ENCODE measurements around the gene SLC22A12.

SLC22A12 gene

GRCh38 chr11:64563966-64564365 lies 27.1 kb upstream of the SLC22A12 start:
- DNase-seq, result no peak

DNA sequence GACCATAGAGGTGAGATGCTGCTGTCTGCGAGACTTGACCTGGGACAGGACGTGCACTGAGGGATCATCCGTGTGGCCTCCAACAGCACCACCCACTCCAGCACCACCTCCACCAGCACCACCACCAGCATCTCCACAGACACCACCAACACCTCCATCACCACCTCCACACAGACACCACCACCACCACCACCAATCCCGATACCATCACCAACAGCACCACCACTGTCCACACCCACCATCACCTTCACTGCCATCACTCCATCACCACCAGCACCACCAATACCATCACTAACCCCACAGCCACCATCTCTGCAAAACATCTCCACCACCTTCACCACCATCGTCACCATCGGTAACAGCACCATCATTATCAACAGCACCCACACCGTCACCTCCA lies 26.6 kb upstream of the SLC22A12 start:
- DNase-seq, result no peak

DNA sequence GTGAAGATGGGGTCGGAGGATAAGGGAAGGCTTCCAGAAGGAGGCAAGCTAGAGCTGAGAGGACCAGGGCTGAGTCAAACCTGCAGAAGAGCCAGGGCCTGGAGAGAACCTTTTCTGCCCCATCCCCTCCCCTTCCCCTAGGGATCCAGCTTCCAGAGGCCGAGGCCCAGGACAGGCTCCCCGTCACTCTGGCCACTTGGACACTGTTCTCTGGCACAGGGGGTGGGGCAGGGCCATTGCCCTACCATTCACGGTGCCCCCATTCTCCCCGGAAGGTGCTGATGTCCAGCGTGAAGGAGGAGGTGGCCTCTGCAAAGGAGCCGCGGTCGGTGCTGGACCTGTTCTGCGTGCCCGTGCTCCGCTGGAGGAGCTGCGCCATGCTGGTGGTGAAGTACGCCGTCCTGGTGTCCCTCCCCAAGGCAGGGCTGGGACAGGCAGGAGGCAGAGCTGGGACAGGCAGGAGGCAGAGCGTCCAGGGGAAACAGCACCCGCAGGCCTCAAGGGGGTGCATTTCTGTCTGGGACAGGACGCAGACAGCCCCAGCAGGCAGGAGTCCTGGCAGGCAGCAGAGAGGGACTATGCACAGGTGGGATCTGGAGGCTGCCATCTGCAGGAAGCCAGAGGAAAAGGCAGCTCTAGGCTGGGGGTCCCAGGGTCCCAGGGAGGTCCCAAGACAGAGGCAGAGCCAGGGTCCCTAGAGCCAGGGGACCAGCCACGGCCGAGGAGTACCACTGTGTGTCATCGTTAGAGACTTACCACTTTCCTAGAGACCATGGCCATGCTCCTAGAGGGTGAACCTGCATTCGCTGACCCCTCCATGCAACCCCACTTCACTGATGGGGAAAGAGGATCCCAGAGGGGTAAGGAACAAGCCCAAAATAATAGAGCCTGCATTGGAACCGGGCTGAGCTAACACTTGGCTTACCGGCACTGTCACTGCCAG lies 25.8 kb upstream of the SLC22A12 start:
- DNase-seq, result no peak

DNA sequence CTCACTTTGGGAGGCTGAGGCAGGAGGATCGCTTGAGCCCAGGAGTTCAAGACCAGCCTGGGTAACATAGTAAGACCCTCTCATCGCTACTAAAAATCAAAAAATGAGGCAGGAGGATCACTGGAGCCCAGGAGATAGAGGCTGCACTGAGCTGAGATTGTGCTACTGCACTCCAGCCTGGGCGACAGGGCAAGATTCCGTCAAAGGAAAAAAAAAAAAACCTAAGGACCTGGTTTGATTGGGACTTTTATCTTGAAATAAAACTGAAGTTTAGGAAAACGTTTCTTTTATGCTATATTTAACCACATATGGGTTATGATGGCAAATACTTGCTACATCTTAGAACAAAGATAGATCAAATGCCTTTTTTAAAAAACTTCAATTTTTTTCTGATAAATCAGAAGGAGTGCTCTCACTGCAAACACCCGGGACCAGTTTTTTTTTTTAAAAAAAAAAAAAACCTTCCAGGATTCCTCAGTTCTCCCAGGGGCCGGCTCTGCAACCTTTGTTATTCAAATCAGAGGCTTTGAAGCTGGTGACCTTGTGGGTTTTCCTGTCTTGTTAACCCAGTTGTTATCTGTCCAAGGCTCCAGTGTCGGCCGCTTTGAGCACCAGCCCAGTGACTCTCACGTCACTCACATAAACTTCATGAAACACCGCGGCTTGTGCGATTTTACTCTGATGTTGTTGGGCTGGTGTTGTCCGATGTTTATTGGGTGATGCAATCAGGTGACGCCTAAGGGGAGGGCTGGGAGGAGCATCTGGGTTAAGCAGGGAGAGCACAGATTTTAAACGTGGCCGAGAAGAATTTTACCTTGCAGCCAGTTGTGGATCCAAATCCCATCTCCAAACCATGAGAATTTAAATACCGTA lies 24.7 kb upstream of the SLC22A12 start:
- no peak for DNase-seq

GRCh38 chr11:64566915-64567891 lies 23.8 kb upstream of the SLC22A12 start:
- DNase-seq, result no peak

DNA sequence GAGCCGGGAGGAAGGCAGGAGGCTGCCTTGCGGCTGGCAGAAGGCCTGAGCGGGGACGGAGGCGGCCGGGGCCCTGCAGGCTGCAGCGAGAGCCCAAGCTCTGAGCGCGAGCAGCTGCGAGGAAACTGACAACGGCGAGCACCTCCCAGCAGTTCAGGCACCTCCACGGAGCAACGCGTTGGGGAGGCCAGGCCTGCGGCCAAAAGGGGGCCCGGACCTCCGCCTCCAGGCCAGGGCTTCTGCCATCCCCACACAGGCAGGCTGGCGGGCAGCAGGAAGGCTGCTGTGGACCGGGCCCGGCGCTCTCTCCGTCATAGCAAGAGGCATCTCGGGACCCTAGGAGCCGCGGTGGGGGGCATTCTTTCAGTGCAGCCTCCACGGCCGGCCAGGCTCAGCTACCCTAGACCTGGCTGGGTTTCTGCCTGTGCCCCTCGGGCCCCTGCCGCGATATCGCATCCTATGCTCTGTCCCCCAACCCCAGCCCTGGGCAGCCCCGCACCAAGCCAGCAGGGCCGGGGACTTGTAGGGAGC lies 22.9 kb upstream of the SLC22A12 start:
- DNase-seq, result no peak

GRCh38 chr11:64568584-64569140 lies 22.4 kb upstream of the SLC22A12 start:
- no peak for DNase-seq

DNA sequence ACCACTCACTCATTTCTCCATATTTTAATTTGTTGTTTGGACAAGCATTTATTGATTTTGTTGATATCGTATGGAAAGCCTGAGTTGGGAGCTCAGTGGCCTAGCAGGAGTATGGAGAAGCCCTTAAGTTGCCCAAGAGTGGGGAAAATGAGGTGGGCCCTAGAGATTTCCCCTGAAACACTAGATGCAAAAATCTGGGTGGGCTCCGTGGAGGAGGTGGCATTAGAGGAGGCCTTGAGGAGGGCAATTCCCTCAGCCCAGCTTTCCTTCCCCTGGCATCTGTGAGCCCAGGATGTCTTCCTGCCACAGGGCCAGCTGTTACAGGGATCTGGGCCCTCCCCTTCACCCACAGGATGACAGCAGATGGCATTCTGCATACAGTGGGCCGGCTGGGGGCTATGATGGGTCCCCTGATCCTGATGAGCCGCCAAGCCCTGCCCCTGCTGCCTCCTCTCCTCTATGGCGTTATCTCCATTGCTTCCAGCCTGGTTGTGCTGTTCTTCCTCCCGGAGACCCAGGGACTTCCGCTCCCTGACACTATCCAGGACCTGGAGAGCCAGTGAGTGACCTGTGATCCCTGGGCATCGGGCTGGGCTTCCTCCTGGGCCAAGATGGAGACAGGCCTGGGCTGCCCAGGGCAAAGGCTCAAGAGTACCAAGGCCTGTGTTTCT lies 21.6 kb upstream of the SLC22A12 start:
- no peak for DNase-seq

GRCh38 chr11:64570341-64570740 lies 20.7 kb upstream of the SLC22A12 start:
- no peak for DNase-seq

DNA sequence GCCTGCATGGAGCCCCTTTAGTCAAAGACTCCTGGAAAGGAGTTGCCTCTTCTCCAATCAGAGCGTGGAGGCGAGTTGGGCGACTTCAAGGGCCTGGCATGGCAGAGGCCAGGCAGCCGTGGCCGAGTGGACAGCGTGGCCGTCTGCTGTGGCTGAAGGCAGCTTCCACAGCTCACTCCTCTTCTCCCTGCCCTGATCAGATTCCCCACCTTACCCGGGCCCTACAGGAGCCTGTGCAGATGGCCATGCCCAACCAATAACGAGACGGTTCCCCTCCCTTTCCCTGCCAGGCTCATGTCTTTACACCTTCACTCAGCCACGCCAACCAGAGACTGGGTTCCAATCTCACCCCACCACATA lies 20.0 kb upstream of the SLC22A12 start:
- DNase-seq, result no peak

DNA sequence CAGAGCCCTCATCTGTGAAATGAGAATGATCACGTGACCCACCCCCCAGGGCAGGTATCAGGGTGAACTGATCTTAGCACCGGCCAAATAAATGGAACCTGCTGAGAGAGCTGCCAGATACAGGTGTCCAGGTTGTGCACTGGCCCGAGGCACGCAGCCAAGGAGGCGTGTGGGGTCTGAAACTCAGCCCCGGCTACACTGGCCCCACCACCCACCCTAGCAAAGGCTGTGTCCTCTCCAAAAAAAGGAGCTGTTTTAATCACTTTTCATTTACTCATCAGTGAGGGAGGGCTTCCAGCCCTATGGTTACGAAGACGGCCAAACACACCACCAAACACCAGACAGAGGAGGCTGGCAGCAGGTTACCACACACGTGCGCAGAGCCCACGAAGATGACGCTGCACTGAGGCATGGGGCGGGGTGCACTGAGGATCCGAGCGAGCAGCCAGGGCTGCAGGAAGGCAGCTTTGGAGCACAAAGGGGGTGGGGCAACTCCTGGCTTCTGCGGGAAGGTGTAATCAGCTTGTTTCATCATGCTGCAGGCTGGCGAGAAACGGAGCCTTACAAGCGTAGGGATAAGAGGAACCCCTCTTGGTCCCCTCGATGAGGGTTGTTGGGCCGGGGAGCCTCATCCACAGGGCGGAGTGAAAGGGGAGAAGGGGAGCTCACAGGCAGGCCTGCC lies 19.5 kb upstream of the SLC22A12 start:
- no peak for DNase-seq

GRCh38 chr11:64572143-64572542 lies 18.9 kb upstream of the SLC22A12 start:
- no peak for DNase-seq

DNA sequence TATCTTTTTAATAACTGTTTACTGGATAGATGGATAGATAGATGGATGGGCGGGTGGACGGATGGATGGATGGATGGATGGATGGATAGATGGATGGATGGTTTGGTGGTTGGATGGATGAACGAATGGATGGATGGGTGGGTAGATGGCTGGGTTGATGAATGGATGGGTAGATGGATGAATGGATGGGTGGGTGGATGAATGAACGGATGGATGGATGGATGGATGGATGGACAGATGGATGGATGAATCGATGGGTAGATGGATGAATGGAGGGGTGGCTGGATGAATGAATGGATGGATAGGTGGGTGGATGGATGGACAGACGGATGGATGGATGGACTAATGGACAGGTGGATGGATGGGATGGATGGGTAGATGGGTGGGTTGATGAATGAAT lies 13.8 kb upstream of the SLC22A12 start:
- DNase-seq, result no peak

GRCh38 chr11:64580412-64580811 lies 10.6 kb upstream of the SLC22A12 start:
- DNase-seq, result no peak

- no peak for DNase-seq
Observed at GRCh38 chr11:64581057-64581523, 9.9 kb upstream of the SLC22A12 start.

DNA sequence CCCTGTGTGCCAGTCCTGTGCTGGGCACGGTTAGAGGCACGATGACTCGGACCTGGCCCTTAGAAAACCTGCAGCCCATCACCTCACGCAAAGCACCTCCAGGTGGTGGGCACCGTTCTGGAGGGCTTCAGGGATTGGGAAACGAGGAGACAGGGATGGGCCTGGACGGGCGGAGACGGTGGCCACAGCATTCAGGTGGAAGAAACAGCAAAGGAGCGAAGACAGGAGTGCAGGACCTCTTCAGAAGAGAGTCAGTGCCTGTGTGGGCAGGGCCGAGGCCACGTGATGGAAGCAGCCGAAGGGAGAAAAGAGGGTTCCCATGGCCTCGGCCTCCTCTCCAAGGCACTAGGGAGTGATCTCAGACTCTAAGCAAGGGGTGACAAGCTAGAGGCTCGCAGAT lies 8.1 kb upstream of the SLC22A12 start:
- DNase-seq, result no peak

GRCh38 chr11:64583296-64584262 lies 7.4 kb upstream of the SLC22A12 start:
- no peak for DNase-seq

- no peak for DNase-seq
Observed at GRCh38 chr11:64585150-64585549, 5.9 kb upstream of the SLC22A12 start.

DNA sequence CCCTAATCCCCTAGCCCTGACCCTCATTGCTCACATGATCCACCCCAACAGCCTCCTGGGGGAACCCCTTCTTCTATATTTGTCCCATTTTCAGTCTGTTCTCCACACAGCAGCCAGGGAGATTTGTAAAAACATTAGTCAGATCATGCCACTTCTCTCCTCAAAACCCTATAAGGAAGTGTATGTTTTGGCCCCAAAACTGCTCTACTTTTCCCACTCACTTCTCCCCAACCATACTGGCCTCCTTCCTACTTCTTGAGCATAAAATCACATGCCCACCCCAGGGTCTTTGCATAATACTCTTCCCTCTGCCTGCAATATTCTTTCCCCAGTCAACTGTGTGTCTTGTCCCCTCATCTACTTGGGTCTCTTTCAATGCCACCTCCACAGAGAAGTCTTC lies 4.7 kb upstream of the SLC22A12 start:
- no peak for DNase-seq

DNA sequence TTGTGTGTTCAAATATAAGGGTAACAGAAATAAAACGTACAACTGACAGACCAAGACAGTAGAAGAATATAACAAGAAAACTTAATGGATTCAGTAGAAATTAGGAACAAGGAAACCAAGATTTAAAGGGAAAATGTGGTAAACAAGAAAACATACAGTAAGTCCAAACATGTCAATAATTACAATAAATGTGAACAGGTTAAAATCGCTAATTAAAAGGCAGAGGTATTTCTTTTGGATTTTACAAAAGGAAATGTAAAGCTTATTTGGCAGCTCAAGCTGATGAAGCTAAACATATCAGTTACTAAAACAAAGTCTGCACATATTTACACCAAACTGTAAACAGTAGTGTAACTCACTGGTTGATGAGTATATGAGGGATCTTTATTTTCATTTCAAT lies 2.3 kb upstream of the SLC22A12 start:
- DNase-seq, result no peak

Measured in activated CD4-positive, CD25-positive, alpha-beta regulatory T cell treated with anti-CD3 and anti-CD28 coated beads, Interleukin-2, amount 50 U/mL, for 72 hours (primary cell).